GM21737 (cell line): ENCODE results near the gene PCNX3.
"Not testable (repeated sequence)": the region's sequence is repeated elsewhere in the genome, so short reads cannot be mapped to it uniquely, and the experiment has no call there.

Experiments used
- ATAC-seq: cut with Tn5 transposase; IDR thresholded peaks from one replicate; pipeline ENCODE4 v1.9.1; 2021; ENCODE audit warnings: mild to moderate bottlenecking, moderate library complexity; ENCODE audit not compliant: unreplicated experiment

The PCNX3 gene

DNA sequence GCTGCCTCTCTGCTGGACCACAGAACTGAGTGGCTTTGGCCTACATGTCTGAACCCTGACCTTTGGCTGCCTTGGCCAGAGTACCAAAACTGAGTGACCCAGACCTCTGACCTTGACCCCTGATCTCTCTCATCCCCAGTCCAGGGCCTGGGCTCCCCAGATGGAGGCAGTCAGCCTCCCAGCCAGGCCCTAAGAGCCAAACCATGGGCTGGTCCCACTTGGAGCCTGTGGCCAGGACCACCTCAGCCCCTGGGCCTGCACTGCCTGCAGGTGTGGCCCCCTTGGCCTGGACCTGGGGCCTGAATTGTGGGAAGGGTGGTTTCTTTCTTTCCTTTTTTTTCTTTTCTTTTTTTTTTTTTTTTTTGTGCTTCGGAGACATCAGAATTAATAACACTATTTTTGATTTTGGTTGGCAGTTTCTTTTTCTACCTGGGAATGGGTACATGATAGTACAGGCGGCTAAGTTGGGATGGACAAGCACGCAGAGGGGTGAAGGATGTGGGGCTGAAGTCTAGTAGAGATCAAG, 21.5 kb downstream of the PCNX3 start:
- ATAC-seq: no peak

DNA sequence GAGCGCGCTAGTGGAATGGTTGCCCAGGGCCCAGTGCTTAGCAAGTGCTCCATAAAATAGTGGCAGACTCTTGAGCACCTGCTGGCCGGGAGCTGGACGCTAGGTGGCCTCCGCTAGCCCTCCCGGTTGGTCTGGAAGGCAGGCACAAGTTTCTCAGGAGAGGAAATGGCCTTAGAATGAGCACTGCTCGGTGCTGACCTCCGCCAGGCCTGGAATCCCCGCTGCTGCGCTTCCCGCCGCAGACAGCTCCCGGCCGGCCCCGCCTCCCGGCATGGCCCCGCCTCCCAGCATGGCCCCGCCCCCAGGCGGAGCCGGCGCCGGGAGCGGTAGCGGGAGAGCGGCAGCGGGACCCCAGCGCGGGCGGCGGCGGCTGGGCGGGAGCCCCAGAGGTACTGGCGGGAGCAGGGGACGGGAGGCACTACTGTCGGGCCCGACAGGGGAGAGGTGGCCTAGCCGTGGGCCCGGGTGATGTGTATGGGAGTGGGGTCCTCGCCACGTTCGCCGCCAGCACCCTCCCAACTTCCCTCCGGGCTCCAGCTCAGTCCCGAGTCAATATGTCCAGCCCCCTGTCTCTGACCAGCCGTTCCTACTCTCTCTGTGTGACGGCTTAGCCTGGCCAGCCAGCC, 22.3 kb downstream of the PCNX3 start, which contains the start of gene SIPA1:
TSS of gene SIPA1 (plus strand) at position 308 of the 626 bp plus-strand sequence. CDS start 2,821 bp downstream, outside the sequence.
- ATAC-seq: peak; percentile 31

DNA sequence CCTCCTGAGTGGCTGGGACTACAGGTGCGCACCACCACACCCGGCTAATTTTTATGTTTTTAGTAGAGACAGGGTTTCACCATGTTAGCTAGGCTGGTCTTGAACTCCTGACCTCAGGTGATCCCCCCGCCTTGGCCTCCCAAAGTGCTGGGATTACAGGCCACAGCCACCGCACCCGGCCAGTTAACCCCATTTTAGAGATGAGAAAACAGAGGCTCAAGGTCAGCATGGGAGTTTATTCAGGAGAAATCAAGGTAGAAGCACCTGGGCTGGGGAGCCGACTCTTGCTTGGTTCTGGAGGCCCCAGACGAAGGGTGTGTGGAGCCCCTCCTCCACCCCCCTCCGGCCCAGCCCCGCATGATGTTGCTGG, 23.6 kb downstream of the PCNX3 start:
- ATAC-seq: not testable (repeated sequence)

DNA sequence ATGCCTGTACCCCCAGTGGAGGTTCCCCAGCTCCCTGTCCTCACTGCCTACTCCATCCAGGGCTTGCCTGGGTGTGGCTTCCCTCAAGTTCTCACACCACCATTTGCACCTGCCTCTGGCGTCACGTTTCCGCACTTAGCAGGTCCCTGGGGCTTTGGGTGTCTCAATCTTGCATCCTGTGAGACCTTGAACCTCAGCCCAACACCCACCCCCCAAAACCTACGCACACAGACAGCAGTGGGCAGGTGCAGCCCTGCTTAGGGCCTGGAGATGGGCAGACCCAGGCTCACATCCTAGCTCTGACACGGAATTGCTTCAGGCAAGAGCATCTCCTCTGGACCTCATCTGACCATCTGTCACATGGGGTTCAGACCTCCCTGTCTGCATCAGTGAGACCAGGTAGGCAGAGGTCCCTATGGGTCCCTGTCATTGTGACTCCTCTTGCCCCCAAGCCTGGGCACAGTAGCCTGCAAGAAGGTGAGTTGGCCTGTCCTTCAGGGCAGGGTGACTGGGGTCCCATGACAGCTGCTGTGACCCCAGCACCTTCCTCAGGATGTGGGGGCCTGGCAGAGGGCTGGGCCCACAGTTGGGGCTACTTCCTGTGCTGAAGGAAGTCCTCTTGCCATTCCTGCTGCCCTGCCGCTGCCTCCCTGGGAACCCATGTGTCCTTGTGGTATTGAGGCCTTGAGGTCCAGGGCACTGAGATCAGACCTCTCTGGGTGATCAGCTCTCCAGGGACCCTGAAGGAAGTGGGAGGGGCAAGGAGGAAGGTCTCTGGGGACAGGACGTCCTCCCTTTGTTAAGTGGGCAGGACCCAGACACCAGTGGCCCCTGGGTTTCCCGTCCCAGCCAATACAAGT, 24.3 kb downstream of the PCNX3 start:
- ATAC-seq: peak; percentile 36

DNA sequence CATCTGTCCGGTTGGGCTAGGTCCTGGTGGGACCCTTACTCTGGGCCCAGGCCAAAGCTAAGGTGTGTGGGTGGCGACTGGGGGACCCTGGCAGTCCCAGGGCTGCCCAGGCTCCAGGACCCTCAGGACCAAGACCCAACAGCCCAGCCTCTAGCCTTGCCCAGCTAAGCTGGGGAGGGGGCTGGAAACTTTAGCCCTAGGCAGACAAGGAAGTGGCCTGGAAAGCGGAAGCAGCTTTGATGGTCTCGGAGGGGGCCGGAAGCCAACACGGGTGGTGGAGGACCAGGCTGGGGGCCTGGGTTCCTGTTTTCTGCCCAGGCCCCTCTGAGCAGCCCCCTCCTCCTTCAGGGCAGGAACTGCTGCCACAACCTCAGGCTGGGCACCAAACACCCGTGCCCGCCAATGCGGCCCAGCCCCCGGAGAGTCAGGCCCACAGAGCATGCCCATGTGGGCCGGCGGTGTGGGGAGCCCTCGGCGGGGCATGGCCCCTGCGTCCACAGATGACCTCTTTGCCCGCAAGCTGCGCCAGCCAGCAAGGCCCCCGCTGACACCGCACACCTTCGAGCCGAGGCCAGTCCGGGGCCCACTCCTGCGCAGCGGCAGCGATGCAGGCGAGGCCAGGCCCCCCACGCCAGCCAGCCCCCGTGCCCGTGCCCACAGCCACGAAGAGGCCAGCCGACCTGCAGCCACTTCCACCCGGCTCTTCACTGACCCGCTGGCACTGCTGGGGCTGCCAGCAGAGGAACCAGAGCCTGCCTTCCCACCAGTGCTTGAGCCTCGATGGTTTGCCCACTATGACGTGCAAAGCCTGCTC, 25.1 kb downstream of the PCNX3 start:
- ATAC-seq: peak; percentile 3

DNA sequence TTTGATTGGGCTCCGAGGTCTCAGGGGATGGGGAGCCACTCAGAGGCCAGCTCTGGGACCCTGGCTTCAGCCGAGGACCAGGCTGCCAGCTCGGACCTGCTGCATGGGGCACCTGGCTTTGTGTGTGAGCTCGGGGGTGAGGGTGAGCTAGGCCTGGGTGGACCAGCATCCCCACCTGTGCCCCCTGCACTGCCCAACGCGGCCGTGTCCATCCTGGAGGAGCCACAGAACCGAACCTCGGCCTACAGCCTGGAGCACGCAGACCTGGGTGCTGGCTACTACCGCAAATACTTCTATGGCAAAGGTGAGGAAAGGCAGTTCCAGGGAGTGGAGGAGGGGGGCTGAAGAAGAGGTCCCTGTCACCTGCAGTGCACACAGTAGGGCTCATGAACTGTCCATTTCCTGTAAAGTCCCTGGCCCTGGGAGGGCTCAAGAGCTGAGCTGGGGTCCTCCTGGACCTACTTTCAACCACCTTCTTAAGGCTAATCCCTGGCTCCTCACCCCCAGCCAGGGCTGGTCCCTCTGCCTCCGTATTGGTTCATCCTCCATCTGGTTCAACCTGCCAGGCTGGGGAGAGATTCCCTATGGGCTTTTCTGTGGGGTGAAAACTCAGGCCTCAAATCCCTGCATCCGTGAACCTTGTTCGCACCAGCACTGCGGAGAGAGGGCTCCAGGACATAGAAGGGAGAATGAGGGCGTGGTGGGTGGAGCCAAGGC, 25.9 kb downstream of the PCNX3 start:
- no peak for ATAC-seq

DNA sequence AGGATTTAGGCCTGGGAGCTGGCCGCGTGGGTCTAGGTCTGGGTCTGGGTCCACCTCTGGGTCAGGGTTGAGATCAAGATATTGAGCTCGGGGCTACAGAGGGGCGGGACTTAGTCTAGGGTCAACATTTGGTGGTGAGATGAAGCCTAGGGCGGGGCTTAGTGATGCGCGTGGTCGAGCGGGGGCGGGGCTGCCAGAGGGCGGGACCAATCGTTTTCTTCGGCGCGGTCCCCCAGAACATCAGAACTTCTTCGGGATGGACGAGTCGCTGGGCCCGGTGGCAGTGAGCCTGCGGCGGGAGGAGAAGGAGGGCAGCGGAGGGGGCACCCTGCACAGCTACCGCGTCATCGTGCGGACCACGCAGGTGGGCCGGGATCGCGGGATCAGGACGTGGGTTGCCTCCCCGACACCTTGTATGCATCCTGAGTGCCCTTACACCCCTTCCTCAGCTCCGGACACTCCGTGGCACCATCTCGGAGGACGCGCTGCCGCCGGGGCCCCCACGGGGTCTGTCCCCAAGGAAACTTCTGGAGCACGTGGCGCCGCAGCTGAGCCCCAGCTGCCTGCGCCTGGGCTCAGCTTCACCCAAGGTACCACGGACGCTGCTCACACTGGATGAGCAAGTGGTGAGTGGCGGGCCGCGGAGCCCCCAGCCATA, 26.6 kb downstream of the PCNX3 start:
- no peak for ATAC-seq

DNA sequence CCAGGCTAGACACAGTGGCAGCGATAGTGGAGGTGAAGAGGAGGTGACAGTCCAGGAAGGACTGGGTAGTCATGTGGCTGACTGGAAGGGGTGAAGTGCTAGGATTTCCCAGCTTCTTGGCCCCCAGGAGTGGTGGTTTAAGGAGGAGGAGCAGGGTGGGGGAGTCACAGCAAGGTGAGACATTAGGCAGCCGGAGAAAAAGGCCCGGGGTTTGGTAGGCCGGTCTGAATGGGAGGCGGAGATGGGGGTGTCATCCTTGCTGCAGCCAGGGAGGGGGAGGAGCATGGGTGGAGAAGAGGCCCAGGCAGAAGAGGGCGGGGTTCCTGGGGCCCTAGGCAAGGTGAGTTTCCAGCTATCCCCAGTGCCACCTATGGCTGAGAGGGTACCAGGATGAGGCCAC, 28.4 kb downstream of the PCNX3 start:
- no peak for ATAC-seq

DNA sequence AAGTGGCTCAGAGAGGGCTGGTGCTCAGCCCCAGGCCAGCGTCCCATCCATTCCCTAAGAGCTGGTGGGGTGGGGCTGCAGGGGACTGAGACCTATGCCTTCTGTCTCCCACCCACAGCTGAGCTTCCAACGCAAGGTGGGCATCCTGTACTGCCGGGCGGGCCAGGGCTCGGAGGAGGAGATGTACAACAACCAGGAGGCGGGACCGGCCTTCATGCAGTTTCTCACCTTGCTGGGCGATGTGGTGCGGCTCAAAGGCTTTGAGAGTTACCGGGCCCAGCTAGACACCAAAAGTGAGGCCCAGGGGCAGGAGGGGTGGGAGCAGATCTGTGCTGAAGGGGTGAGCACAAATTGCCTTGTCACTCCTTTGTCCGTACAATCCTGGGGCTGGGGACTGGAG, 29.3 kb downstream of the PCNX3 start:
- no peak for ATAC-seq

DNA sequence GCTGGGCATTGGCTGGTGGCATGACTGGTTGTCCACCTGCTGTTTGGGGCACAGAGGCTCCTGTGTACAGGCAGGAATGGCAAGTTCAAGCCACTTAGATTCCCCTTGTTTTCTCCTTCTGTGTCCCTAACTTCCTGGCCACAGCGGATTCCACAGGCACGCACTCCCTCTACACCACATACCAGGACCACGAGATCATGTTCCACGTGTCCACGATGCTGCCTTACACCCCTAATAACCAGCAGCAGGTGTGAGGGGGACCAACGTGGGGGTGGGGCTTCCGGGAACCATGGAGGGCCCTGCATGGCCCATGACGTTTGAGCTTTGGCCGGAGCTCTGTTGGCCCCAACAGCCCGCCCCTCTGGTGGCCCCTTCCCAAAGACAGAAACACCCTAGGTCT, 30.1 kb downstream of the PCNX3 start:
- no peak for ATAC-seq

DNA sequence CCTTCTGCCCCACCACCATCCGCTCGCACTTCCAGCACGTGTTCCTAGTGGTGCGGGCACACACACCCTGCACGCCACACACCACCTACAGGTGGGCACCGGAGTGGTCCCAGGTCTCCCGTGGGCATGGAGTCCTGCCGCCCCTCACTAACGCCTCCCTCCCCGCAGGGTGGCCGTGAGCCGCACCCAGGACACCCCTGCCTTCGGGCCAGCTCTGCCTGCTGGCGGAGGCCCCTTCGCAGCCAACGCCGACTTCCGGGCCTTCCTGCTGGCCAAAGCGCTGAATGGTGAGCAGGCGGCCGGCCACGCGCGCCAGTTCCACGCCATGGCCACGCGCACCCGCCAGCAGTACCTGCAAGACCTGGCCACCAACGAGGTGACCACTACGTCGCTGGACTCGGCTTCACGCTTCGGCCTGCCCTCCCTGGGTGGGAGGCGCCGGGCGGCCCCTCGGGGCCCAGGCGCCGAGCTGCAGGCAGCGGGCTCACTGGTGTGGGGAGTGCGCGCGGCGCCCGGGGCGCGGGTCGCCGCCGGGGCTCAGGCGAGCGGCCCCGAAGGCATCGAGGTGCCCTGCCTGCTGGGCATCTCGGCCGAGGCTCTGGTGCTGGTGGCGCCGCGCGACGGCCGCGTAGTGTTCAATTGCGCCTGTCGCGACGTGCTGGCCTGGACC, 30.8 kb downstream of the PCNX3 start:
- no peak for ATAC-seq

DNA sequence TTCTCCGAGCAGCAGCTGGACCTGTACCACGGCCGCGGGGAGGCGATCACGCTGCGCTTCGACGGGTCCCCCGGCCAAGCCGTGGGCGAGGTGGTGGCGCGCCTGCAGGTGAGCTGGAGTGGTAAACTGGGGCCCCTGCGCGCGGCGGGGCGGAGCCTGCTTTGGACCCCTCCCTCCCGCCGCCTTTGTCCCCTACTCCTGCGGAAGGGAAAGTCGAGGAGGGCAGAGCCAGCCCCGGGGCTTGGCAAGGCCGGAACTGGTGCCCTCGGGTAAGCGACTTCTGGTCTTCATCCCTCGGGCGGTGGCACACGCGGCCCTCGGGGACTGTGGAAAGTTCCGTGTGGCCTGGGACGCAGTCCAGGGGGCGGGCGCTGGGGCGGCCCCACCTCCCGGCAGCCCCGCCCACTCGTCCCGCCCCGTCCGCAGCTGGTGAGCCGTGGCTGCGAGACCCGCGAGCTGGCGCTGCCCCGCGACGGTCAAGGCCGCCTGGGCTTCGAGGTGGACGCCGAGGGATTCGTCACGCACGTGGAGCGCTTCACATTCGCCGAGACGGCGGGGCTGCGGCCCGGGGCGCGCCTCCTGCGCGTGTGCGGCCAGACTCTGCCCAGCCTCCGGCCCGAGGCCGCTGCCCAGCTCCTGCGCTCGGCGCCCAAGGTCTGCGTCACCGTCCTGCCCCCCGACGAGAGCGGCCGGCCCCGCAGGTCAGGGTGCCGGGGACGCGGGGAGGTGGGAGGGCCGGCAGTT, 31.6 kb downstream of the PCNX3 start:
- no peak for ATAC-seq

DNA sequence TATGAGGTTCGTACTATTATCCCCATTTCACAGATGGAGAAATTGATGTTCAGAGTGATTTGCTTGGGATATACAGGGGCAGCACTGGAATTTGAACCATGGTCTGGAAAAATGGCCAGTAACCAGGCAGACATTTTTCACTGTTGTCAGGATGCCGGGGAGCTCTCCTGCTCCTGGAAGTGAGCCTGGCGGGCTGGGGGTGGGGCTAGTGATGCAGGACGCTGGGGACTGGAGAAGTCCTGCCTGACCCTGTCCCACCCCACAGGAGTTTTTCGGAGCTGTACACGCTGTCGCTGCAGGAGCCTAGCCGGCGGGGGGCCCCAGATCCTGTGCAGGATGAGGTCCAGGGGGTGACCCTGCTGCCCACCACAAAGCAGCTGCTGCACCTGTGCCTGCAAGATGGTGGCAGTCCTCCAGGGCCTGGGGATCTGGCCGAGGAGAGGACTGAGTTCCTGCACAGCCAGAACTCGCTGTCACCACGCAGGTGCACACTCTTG, 33.5 kb downstream of the PCNX3 start:
- ATAC-seq: no peak

DNA sequence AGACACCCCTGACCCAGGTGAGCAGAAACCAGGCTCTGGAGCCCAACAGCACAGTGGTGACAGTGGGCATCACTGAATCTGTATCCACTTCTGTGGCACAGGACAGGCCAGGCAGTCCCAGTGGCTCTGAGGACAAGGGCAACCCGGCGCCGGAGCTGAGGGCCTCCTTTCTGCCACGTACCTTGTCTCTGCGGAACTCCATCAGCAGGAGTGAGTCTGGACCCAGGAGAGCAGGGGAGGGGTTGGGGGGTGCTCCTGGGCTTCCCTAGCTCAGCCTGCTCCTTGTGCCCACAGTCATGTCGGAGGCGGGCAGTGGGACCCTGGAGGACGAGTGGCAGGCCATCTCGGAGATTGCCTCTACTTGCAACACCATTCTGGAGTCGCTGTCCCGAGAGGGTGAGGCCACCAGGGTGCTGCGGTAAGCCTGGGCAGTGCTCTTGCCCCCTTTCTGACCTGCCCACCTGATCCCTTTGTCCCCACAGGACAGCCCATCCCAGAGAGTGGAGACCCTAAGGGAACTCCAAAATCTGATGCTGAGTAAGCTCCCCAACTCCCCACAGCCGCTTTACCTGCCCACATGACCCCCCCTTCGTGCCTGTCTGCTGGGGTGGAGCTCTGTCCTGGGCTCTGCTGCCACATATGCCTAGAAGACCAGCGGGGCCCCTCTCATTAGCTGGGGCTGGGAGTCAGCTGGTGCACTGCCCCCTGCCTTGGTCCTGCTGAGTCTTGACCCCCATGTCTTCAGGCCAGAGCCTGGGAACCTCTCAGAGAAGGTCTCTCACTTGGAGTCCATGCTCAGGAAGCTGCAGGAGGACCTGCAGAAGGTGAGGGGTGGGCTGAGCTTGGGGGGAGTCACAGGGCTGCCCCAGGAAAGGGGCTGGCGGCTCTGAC, 34.3 kb downstream of the PCNX3 start:
- ATAC-seq: no peak

DNA sequence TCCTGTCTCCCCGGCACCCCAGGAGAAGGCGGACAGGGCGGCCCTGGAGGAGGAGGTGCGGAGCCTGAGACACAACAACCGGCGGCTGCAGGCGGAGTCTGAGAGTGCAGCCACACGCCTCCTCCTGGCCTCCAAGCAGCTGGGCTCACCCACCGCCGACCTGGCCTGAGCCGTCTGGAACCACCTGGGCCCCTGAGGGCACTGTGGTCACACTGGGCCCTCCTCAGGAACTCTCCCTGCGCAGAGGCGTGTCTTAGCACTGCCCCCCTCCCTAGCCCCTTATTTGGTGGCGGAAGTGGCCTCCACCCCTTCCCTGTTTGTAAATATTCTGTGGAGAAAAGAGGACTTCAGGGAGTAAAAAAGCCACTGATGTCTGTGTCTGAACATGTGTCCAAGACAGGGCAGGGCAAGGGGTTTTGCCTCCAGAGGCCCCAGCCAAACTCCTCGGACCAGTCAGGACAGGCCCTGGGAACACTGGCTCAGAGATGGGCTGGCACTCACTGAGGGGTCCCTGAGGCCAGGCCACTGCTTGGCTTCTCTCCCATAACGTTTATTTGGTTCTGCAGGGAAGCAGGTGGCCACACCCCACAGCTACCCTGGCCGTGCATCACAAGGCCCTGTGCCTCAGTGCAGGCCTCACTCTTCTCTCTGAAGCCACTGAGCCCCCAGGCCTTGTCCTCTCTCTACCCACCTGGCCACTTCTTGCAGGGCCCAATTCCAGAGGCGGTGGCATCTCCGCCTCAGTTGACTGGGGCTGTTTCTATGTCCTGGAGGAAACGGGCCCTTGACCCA, 35.2 kb downstream of the PCNX3 start:
- ATAC-seq: no peak

DNA sequence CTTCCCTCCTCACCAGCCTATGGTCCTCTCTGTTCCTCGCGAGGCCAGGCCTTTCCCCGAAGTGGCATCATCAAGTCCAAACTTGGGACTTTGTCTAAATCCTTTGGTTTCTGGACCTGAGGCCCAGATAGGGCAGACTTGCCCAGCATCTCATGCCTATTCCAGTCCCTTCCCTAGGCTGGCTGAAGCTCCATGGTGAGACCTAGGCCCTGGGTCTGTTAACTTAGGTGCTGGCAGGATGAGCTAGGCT, 35.7 kb downstream of the PCNX3 start:
- ATAC-seq: no peak
